ENCODE data around the gene OR10A5. TPM values are rescaled to one million over a fixed set of nuclear protein-coding genes. Genes with fewer than 3 reads are reported as not detected.

Gene OR10A5
- total and polyA plus RNA-seq, 2 of the 8 experiments (the other 6 are each of a cell fraction or from before 2014, with no cell fraction given) = not detected

DNA sequence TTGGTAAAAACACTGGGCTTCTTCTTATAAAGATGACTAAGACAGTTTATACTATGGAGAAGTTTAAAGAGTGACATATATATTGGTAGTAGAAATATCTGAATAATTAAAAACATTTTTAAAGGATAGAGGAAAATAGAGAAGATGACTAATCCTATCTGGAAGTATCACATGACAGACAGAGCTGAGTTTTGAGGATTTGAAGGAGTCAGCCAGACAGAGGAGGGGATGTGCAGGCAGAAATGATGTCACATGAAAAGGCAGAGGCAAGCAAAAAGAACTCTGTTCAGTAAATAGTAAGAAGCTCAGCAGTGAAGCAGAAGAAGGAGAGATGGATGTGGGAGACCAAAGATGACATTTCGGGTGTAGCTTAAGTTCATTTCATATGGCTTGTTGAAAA lies 19.0 kb downstream of the OR10A5 start (continued):
- TF ChIP-seq SIN3A (conservative IDR thresholded peaks at IDR 0.05 in 1 of 2, IDR thresholded peaks at IDR 0.05 in 1 of 2; ENCODE audit: low read depth in 1 of 2, low read length in 2 of 2) (no peak), PHF8 (conservative IDR thresholded peaks at IDR 0.05; ENCODE audit: low read depth, low read length) (no peak), MAFK (IDR thresholded peaks at IDR 0.05; ENCODE audit: low read depth, low read length) (no peak), MAX (IDR thresholded peaks at IDR 0.05) (no peak), CBX5 (IDR thresholded peaks at IDR 0.05; ENCODE audit: low read depth, low read length) (no peak), EGR1 (IDR thresholded peaks at IDR 0.05; ENCODE audit: borderline replicate concordance, low read depth, low read length) (no peak)

Data from H1 (cell line).